Stimulated activated CD4-positive, alpha-beta T cell treated with anti-CD3 and anti-CD28 coated beads, Interleukin-15, amount 100 ng/mL, for 24 hours (primary cell): ENCODE data around the gene SLC35A2.

Experiments
- DNase-seq: peaks from one replicate; pipeline ENCODE4 v3.0.0-alpha.2; 2020

The SLC35A2 gene

DNA sequence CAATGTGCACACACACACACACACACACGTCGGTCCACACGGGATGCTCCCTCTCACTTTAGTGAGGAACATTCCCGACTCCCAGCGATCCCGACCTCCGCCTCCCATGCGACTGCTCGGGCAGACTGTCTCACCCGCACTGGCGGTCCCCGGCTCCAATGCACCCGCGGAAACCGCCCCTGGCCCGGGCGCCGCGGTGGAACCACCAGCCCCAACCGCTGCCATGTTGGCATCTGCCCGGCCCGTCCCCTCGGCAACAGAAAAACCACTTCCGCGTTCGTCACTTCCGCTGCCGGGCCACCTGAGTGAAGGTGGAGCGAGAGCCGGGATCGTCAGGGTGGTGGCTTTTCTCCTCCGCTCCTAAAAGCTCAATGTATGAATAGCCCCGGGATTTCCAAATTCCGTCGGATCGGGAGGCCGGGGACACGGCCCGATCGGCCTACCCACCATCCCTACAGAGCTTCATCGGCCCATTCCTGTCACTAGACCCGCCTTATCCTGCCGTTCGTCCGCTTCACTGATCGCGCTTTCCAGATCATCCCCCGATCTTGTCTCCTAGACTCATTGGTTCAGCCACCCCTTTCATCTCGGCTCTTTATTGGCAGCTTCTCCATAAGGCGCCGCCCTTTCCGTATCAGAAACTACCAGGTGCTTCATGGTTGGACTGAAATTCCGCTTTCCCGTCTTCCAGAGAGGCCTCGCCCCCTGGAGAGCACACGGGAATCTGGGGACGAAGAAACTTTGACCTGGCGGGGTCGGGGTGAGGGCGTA lies at the start of gene SLC35A2:
SLC35A2 (minus strand) TSS at position 235 of the 771 bp plus-strand sequence; CDS start at position 225, 10 bp downstream.
- DNase-seq: peak; percentile 91

GRCh38 chrX:48960291-48960690 lies 48.8 kb upstream of the SLC35A2 start:
- DNase-seq: no peak

DNA sequence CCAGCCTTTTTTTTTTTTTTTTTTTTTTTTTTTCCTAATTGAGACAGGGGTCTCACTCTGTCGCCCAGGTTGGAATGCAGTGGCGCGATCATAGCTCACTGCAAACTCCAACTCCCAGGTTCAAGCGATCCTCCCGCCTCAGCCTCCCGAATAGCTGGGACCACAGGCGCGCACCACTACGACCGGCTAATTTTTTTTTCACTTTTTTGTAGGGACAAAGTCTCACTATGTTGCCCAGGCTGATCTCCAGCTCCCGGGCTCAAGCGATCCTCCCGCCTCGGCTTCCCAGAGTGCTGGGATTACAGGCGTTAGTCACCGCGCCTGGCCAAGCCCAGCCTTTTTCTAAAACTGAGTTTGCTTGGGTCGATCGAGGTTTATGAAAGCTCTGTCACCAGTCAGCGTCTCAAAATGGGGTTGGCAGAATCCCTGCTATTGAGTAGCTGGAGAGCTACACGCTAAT lies 47.2 kb upstream of the SLC35A2 start:
- DNase-seq: peak; percentile 19

GRCh38 chrX:48957827-48958634 lies 46.6 kb upstream of the SLC35A2 start:
- DNase-seq: peak; percentile 93

GRCh38 chrX:48957477-48957826 lies 46.0 kb upstream of the SLC35A2 start, which contains the start of gene OTUD5:
Gene OTUD5, minus strand, starts transcription at chrX:48957607. Its CDS starts 37 bp downstream, at chrX:48957570.
- peak; percentile 79 for DNase-seq

GRCh38 chrX:48956728-48957414 lies 45.4 kb upstream of the SLC35A2 start:
- peak; percentile 60 for DNase-seq

DNA sequence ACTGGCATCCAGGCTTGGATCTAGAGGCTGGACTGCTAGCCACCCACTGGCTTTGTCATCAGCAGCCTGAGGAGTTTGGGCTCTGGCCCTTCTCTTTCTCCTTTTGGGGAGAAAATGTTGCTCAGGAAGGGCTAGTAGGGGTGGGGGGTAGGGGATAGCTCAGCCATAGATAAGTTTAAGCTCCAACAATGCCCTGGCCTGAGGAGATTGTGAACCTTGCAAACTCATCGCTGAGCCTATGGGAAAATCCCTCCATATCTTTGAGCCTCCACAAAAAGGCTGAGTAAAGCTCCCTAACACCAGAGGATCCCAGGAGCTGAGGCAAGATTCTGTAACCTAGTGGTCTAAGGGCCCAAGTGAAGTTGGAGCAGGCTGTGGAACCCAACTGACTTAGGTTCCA lies 37.1 kb upstream of the SLC35A2 start:
- no peak for DNase-seq

GRCh38 chrX:48945517-48946348 lies 34.3 kb upstream of the SLC35A2 start:
- DNase-seq: peak; percentile 50

DNA sequence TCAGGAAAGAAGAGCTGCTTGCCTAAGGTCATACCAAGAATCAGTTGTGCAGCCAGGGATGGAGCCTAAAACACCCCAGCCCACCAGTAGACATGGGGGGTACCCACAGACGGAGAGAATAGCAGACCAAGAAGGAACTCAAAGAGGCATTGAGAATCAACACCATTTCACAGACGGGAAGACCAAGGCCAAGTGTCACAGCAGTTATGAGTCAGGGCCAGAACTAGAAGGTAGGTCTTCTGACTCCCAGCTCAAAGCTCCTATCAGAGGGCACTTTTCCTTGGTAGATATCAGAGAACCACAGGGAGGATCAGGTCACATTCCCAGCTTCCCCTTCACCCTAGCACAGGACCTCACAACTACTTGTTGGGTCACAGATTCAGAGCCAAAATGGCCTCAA lies 31.4 kb upstream of the SLC35A2 start:
- no peak for DNase-seq

DNA sequence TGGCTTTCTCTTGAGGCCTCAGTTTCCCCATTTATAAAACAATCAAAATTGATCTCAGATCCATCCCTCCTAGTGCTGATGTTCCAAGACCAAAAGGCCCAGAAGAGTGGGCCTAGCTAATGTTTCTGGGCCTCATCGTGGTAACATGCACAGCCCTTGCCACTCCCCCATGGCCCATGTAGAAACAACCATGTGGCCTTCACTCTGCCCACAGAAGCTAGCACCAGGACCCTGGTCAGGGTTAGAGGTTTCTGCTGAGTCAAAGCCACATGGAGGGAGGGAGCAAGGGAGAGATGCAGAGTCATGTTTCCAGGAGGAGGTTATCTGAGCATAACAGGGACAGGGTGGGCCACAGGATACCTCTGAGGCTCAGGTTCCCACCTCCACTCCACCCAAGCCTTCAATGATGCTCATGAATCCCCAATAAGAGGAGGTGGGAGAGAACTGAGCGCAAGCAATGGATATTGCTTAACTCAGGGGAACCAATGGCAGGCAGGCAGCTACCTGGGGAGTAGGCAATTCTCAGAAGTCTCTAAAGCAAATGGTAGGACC lies 29.0 kb upstream of the SLC35A2 start:
- no peak for DNase-seq

GRCh38 chrX:48939524-48940228 lies 28.2 kb upstream of the SLC35A2 start:
- no peak for DNase-seq

DNA sequence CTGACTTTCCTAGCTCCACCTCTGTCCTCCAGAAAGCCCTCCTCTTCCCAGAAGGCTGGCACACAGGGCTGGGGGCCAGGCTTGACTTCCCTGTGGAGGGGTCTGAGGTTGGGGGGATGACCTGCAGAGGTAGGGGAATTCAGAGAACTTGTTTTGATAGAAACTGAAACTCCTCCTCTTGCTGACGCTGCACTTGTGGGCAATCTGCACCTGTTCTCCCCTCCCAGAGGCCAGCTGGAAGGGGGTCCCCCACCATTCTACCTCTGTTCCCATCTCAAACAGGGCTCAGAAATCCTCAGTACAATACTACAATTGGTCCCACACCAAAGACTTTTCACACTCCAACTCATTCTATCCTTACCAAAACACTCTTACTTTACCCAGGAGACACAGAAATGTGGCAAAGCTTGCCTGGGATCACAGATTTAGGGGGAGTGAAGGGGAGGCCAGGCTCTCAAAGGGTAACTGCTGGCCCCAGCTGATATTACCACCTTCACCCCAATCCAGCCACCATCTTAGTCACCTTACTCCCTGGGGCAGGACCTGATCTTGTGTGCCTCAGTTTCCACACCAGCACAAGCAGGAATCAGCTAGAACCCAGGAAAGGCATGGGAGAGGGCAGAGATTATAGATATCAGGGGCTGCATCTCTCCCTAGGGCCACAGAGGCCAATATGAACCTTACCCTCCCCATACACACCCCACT lies 27.4 kb upstream of the SLC35A2 start:
- peak; percentile 82 for DNase-seq

- DNase-seq: peak; percentile 91
Measured at GRCh38 chrX:48937054-48937907, 25.8 kb upstream of the SLC35A2 start.

DNA sequence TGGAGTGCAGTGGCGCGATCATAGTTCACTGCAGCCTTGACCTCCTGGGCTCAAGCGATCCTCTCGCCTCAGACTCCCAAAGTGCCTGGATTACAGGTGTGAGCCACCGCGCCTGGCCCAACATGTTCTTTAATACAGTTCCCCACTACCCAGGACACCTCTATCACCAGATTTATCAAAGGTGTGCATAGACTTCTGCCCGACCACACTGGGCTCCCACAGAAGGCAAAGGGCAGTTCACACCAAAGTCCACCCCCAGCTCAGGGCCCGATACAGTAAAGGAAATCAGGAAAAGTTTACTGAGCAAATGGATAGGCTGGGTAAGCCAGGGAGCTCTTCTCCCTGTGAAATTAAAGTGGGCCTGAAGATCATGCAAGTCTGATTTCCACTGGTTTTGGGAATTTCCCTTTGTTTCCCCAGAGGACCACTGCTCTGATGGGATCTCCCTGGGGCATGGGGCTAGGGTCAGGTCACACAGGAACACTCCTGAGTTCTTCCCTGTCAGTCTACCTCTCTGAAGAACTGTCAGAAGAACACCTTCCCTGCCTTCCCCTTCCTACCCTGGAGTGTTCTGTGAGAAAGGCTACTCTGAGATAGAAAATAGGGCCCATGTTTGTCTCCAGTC lies 25.1 kb upstream of the SLC35A2 start:
- DNase-seq: no peak

DNA sequence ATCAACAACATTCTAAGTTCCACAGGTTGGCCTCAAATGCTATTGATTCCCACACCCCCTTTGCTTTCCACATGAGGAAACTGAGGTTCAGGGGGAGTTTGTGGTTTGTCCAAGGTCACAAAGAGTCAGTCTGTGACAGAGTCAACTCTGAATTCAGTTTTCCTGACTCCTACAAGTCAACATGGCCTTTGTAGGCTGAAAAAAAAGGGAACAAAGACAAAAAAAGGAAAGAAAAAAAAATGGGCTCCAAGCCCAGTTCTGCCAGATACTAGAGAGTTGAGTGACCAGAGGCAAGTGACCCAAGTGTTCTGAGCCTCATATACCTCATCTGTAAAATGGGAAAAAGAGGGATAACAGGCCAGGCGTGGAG lies 23.8 kb upstream of the SLC35A2 start:
- no peak for DNase-seq

GRCh38 chrX:48934581-48935300 lies 23.3 kb upstream of the SLC35A2 start:
- DNase-seq: peak; percentile 49

DNA sequence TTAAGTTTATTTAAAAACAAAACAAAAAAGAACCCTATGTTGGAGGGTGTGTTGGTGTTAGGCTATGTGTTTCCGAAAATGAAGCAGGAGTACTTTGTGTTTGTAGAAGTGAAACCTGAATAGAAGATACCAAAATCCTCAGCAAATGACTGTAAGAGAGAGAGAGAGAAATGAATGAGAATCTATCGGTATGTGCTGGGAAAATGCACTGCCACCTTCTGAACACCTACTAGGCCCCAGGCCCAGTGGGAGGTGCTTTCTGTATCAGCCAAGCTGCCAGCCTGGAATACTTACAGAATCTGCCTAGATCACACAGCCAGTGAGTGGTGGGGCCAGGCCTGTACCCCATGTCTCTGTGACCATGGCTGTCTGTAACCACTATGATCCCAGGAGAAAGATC lies 22.3 kb upstream of the SLC35A2 start:
- DNase-seq: peak; percentile 51

DNA sequence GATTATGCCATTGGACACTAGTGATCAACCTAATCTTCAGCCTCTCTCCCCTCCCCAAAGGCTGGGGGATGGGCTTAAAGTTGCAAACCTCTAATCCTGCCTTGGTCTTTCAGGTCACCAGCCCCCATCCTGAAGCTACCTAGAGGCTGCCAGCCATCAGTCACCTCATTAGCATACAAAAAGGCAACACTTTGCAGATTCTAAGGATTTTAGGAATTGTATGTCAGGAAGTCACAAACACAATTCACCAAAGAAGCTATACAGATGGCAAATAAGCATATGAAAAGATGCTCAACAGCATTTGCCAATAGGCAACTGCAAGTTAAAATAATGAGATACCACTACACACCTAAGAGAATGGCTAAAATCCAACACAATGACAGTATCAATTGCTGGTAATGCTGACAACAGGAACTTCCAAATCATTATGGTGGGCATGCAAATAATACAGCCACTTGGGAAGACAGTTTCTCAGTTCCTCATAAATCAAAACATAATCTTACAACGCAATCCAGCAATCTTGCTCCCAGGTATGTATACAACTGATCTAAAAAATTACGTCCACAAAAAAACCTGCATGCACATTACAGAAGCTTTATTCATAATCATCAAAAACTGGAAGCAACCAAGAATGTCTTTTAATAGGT lies 16.4 kb upstream of the SLC35A2 start:
- DNase-seq: no peak
